Hematopoietic multipotent progenitor cell treated with erythropoietin and hydrocortisone succinate and interleukin-3 and kit ligand, for 4 days (in vitro differentiated cells): Measurements from ENCODE around the gene CUL1.
A peak's percentile ranks its signal among the peaks of the same experiment; 100 is the strongest.

Experiments
- DNase-seq: peaks from one replicate; pipeline ENCODE4 v3.0.0-alpha.2; 2015

Gene CUL1

GRCh38 chr7:148698397-148699023 is at the start of gene CUL1:
Gene CUL1, plus strand, starts transcription at chr7:148698903. Its CDS starts 31,220 bp downstream, at chr7:148730123.
- DNase-seq, result peak; percentile 92

- DNase-seq, result no peak
Measured at GRCh38 chr7:148650232-148650858, 48.4 kb upstream of the CUL1 start.

DNA sequence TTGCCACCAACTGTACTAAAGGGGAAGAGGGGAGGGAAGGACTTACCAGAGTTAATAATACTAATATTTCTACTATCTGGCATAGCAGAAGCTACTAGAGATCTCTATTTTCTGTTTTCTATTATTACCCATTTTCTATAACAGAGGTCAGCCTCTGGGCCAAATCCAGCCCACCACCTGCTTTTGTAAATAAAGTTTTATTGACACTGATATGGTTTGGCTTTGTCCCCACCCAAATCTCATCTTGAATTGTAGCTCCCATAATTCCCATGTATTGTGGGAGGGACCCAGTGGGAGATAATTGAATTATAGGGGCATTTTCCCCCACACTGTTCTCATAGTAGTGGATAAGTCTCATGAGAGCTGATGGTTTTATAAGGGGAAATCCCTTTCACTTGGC is 45.9 kb upstream of the CUL1 start:
- no peak for DNase-seq

- DNase-seq, result no peak
Measured at GRCh38 chr7:148657929-148658328, 40.8 kb upstream of the CUL1 start.

DNA sequence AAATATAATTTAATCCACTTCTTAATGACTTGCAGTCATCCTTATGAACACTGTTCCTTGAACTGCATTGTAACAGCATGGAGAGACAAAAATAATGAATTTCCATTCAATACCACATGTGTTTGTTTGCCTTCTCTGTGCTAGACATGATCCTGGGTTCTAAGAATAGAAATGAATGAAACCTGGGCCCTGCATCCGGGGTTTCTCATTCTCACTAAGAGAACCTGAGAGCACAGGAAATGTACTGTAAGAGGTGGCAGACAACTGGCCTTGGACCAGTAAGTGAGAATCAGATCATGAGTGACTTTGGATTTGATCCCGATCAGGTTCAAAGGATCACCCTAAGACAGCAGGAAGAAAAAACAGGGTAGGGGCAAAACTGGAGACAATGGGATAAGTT is 37.2 kb upstream of the CUL1 start:
- DNase-seq, result no peak

DNA sequence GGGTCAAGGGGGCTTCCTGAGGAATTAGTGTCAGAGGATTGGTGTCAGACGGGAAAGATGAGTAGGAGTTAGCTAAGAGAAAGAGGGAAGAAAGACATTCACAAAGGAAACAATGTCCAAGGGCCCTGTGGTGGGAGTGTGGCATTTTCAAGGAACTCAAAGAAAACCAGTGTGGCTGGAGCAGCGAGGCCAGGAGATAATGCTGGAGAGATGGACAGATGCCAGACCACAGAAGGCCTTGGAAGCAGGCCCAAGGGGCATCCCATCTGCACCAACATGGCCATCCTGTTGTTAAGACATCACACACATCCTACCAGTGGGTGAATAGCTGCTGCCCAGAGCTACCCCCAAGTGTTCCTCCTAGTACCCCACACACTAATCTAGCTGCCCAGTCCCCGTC is 36.1 kb upstream of the CUL1 start:
- DNase-seq, result peak; percentile 53

DNA sequence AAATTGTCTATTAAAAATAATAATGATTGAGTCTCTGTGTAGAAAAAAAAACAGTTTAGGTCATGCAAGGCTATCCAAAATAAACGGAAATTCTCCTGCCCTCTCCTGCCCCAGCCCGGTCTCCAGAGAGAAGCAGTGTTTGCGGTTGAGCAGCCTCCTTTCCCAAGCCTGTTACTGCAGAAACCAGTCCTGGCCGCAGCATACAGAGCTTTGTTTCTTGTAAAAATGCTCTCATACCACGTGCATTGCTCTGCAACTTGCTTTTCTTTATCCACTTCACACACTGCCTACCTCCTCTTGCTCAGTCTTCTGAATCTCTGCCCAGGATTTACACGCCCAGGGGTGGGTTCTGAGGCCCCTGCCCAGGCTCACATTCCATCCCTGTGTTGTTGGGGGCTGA is 34.4 kb upstream of the CUL1 start:
- DNase-seq, result no peak

GRCh38 chr7:148665221-148665620 is 33.5 kb upstream of the CUL1 start:
- peak; percentile 15 for DNase-seq

GRCh38 chr7:148669927-148670326 is 28.8 kb upstream of the CUL1 start:
- peak; percentile 44 for DNase-seq

DNA sequence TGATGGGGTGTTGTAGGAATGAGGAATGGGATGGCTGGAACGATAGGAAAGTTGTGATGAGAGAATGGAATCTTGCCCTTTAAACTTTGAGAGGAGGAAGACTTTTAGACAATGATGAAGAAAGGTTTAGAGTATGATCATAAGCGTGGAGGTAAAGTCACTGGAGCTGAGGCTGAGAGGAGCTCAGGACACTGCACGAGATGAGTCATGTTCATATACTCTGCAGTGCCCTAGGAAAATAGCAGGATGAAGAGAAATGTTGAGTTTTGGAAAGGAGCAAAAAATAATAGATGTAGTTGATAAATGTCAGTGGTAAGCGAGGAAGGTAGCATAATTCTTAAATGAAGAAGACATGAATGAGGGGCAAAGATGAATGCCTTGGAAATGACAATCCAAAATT is 28.3 kb upstream of the CUL1 start:
- no peak for DNase-seq

DNA sequence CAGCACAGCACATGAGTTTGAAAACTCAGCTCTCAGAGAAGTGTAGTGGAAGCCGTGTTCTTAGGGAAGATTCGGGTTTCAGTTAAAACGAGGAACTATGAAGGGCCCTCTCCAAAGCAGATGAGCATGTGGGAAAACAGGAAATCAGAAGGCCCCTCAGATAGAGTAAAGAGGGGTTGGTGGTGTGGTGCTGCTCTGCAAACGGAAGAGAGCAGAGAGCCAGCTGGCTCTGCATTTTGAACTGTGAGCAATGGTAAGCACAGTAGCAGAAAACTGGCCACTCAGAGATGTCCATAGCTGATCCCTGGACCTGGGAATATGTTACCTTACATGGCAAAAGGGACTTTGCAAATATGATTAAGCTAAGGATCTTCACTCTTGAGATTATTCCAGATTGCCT is 27.9 kb upstream of the CUL1 start:
- DNase-seq, result peak; percentile 77

GRCh38 chr7:148672041-148672440 is 26.7 kb upstream of the CUL1 start:
- peak; percentile 46 for DNase-seq

DNA sequence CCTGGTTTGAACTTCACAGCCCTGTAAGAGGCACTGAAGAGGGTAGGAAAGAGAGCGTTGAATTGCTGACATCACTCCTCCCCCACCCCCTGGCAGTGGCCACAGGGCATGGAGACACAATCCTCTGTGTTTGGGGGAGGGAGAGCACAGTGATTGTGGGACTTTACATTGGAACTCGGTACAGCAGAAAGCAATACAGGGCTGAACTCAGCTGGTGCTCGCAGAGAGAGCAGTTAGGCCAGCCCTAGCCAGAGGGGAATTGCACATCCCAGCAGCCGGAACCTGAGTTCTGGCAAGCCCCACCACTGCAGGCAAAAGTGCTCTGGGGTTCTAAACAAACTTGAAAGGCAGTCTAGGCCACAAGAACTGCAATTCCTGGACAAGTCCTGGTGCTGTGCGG is 24.0 kb upstream of the CUL1 start:
- DNase-seq, result no peak

GRCh38 chr7:148676291-148676690 is 22.4 kb upstream of the CUL1 start:
- no peak for DNase-seq

- no peak for DNase-seq
Measured at GRCh38 chr7:148681821-148682220, 16.9 kb upstream of the CUL1 start.

DNA sequence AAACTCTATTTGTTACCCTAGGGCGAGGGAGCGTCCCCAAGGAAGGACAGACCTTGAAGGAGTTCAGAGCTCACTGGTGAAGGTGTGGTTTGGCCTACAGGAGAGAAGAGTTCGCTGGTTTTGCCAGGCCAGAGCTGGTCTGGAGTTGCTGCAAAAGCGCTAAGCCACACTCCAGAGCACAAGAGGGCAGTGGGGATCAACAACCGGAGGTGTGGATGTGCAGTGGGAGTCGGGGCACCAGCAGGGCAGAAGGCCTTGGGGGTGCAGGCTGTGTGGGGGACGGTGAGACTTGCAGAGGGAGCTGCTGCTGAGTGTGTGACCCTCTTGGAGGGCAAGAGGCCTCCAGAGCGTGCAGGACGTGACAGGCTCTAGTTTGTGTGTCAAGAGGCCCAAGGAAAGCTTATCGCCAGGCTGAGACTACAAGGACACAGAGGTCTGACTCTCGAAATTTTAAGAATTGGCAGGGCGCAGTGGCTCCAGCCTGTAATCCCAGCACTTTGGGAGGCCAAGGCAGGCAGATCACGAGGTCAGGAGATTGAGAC is 14.3 kb upstream of the CUL1 start:
- no peak for DNase-seq

DNA sequence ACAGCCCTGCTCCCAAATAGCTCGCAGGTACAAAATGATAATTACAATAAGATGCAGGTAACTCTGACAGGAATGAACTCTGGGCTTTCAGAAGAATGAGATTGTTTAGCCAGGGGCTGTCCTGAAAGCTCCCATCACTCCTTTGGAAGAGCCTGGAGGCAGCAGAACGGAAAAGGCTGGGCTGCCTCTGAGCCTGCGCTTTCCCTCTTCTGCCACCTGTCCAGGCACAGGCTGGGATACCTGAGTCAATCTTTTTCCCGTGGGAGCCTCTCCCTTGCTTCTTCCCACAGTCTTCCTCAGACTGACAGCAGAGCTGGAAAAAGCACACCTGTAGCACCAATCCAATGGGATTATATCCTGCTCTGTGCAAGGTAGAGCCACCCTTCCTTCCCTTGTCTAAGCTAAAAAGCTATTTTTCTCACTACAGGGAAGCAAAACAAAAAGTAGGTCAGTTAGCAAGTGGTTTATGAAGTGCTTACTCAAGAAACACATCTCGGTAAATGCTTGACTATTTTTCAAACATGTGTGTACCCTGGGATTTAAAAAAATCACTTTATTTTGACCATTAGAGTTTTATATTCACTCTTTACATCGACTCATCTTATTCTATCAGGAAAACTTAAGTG is 12.3 kb upstream of the CUL1 start:
- DNase-seq, result no peak

DNA sequence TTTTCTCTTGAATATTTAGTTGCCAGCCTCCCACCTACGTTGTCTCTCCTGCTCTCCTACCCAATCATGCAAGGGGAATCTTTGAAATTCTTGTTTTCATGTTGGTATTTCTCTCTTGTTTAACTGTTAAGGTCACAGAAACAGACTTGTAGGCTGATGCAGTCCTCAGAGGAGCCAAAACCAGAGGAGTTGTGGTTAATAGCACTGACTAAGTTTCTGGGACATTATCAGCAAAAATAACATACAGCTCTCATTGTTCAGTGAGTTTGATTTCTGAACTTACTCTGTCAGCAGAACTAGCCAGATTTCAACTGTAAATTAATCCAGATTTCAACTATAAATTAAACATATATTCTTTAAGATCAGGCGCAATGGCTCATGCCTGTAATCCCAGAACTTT is 11.1 kb upstream of the CUL1 start:
- DNase-seq, result no peak

GRCh38 chr7:148688526-148688925 is 10.2 kb upstream of the CUL1 start:
- no peak for DNase-seq

- DNase-seq, result no peak
Measured at GRCh38 chr7:148693651-148694050, 5.1 kb upstream of the CUL1 start.

GRCh38 chr7:148694631-148695030 is 4.1 kb upstream of the CUL1 start:
- DNase-seq, result no peak

DNA sequence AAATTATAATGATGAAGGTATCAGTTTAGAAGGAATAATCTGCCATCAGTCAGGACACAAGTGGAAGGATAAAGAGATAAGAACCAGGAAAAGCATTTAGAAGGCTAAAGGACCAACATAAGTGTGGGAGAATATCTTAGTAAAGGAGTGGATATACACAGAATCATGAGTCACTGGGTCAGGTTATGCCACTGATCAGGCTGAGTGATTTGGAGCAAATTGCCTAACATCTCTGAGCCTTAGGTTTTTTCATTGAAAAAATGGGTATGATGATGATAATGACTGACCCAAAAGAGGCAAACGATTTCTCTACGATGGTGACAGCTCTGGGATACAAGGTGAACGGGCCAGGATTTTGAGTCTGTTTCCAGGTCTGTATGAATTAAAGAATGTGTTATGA is 2.8 kb upstream of the CUL1 start:
- DNase-seq, result no peak

DNA sequence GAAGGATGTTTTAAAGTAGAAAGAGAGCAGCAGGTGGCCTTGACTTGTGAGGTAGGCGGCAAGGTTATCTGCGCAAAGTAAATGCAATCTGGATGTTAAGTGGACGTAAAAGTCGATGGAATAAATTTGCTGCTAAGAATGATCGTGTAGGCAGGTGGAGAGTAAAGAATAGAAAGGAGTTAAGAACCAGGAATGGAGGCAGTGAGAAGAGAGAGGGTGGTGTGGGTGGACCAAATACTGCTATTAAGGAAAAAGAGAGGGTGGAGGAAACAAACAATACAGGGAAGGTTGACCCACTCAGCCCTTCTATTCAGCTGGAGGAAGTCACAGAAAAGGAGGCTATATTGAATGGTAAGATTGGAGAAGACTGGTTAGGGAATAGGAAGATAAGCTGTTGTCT is 1.9 kb upstream of the CUL1 start:
- peak; percentile 23 for DNase-seq

DNA sequence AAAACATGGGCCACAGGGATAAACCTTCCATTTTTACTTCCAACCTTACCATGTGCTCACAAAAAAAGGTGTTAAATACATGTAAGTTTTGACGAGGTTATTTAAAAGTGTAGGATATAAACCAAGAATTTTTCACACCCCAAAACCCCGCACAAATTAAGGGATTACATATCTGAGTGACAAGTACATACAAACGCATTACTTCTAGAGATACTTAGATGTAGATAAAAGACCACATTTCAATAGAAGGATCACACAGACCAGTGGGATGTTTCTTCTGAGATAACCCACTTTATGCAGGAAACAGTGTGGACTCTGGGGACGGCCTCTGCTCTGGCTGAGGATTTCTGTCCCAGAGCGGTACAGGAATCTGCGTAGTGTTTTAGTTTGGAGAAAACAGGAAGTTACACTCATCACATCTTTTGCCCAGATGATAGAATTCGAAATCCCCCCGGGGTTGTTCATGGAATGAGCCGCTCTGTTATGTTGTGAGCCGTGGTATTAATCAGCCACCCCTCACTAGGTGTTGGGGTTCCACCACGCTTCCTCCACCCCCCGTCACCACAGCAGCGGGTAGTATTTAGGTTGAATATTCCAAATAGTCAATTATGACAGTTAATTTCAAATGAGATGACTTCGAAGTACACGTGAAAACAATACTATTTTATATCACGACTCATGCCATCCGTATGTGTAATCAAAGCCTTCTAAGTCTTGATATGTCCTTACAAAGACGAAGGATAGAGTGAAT is 1.3 kb upstream of the CUL1 start:
- DNase-seq, result peak; percentile 65
